NCI-H1694 (cell line): Measurements from ENCODE around the gene RGS10.
"Not testable (repeated sequence)": the region's sequence is repeated elsewhere in the genome, so short reads cannot be mapped to it uniquely, and the experiment has no call there.

ENCODE experiments used
- DNase-seq: peaks from one replicate; lab custom pipeline; 2025; lab: John Stamatoyannopoulos, UW

RGS10 gene

DNA sequence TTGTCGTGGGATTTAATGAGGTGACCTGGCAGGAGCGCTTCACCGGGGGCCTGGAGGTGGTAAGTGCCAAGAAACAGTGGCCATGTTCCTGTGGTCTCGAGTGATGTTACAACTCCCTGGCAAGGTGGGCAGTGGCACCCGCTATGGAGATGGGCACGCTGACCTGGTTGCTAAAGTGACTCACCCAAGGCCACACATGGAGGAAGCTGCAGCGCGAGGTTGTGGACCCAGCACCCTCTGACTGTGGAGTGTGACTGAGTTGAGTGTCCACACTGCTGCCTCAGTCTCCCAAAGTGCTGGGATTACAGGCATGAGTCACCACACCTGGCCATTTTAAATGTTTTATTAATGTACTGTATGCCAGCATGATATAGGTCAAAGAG is 73.2 kb downstream of the RGS10 start:
- no peak for DNase-seq

- DNase-seq: no peak
Measured at GRCh38 chr10:119468542-119469324, 73.8 kb downstream of the RGS10 start.

DNA sequence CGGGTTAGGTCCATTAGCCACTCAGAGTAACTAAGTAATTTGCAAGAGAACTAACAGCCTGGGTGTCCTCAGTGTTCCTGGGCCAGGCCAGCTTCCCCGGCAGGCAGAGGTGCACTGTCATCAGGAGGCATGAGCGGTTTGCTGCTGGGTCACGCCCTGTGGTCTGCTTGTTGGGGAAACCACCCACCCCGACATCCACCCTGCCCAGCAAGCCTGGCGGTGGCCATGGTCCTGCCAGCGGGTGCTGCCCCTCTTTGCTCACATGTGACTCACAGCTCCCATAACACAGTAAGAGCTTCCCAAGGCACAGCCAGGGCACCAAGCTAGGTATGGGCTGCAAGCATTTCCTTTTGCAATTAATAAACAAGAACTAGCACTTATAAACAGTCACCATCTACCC is 75.9 kb downstream of the RGS10 start:
- DNase-seq: no peak

GRCh38 chr10:119466076-119466475 is 76.4 kb downstream of the RGS10 start:
- DNase-seq: no peak

DNA sequence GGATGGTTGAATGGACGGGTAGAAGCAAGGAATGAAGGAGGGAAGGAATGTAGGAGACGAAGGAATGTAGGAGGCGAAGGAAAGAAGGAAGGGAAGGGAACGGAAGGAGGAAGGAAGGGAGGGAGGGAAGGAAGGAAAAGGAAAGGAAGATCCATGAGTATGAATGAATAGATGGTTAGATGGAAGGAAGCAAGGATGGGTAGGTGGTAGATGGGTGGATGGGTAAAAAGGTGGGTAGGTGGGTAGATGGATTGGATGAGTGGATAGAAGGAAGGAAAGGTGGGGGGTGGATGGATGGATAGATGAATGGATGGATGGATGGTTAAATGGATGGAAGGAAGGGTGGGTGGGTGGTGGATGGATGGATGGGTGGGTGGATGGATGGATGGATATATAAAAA is 77.4 kb downstream of the RGS10 start:
- no peak for DNase-seq

DNA sequence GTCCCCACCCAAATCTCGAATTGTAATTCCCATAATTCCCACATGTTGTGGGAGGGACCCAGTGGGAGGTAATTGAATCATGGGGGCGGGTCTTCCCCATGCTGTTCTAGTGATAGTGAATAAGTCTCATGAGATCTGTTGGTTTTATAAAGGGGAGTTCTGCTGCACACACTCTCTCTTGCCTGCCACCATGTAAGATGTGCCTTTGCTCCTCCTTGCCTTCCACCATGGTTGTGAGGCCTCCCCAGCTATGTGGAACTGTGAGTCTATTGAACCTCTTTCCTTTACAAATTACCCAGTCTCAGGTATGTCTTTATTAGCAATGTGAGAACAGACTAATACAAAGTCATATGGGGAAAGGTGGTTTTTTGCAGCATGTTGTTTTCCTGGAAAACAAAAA is 79.3 kb downstream of the RGS10 start:
- not testable (repeated sequence) for DNase-seq

DNA sequence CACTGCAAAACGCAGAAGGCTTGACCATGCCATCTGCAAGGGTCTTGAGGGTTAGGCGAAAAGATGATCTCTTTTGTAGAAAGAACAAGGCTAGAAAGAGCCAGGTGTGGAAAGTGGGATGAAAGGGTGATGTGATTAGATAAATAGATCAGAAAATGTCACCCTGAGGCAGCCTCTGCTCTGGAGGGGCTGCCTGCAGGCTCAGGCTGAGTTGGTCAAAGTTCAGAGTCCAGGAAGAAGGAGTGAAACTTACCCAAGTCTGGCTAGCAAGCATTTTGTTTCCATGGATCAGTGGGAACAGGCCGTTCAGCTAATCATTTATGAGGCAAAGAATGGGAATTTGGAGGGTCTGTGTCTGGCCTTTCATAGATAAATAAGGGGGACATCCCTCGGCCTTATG is 79.7 kb downstream of the RGS10 start:
- DNase-seq: no peak

DNA sequence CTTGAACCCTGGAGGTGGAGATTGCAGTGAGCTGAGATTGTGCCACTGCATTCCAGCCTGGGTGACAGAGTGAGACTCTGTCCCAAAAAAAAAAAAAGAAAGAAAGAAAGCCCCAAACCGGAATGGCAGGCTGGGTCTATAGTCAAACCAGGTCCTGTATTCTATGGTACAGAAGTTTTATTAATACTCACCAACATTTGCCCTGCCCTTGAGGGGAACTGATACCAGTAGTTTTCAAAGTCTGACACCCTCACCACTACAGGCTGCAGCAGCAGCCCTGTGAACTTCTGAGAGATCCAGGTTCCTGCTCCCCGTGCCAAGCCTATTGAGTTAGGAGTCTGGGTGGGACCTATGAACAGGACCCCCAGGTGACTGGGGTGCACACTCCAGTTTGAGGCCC is 80.6 kb downstream of the RGS10 start:
- DNase-seq: no peak

- DNase-seq: no peak
Measured at GRCh38 chr10:119461380-119461779, 81.1 kb downstream of the RGS10 start.

- no peak for DNase-seq
Measured at GRCh38 chr10:119460369-119461195, 81.9 kb downstream of the RGS10 start.

GRCh38 chr10:119459681-119460340 is 82.7 kb downstream of the RGS10 start:
- no peak for DNase-seq

GRCh38 chr10:119457966-119458766 is 84.4 kb downstream of the RGS10 start:
- DNase-seq: no peak

DNA sequence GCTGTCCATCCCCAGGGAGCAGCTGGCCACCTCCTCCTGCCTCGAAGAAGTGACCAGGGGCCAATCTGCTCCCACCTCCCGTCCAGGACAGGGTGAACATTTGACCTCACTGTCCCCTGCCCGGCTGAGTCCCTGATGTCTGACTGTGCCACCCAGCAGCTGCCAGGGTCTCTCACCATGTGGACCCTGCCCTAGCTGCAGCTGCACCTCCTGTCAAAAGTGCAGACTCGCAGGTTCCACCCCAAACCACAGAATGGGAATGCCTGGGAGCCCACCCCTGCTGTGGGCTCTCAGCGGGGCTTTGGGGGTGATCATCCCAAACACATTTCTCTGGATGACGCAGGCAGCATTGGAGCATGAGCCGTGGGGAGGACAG is 86.1 kb downstream of the RGS10 start:
- no peak for DNase-seq

DNA sequence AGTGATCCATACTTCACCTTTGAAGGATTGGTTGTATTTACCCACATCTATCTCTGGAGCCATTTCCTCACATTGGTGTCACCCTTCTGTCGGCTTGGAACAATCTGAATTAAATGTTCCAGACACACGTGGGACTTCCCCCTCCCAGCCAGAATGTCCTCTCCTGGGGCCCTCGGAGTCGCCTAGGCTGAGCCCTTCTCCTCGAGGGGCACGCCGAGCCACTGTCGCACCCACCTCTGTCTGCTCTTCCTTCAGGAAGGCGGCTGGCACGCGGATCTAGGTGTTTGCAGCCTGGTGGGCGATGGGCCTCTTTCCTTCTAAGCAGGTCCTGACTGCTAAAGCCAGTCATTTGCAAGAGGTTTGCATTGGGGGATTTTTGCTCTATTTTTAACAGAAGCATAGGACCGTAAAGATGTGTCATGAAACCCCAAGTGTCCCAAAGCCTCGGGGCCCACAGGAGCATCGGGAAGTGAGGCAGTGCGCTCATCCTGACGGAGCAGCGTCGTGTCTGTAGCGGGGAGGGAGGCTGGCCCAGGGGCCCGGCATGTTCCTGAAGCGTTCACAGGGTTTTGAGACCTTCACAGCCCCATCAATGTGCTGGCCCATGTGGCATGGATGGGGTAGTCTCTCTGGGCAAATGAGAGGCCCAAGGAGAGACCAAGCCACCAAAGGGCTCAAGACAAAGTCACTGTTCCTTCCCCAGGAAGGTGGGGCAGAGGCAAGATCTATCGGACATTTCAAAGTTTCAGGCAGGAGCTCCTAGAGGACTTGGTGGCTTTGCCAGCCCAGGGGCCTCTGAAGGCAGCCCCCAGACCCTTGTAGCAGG is 86.7 kb downstream of the RGS10 start:
- DNase-seq: no peak

- no peak for DNase-seq
Measured at GRCh38 chr10:119454990-119455389, 87.5 kb downstream of the RGS10 start.

GRCh38 chr10:119454316-119454715 is 88.2 kb downstream of the RGS10 start:
- DNase-seq: no peak

DNA sequence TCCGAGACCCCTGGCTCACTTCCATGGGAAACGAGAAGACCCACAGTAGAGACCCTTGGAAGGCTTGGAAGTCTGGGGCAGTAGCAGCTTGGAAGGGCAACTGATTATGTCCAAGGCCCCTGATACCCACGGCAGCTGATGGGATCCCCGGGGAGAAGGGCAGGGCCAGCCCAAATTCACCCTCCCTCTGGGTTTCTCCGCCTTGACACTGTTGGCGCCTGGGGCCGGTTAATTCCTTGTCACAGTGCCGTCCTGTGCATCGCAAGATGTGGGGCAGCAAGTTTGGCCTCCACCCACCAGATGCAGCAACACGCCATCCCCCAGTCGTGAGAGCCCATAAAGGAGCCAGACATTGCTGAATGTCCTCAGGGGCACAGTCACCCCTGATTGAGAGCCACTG is 89.2 kb downstream of the RGS10 start:
- DNase-seq: no peak

GRCh38 chr10:119452396-119452795 is 90.1 kb downstream of the RGS10 start:
- DNase-seq: no peak

DNA sequence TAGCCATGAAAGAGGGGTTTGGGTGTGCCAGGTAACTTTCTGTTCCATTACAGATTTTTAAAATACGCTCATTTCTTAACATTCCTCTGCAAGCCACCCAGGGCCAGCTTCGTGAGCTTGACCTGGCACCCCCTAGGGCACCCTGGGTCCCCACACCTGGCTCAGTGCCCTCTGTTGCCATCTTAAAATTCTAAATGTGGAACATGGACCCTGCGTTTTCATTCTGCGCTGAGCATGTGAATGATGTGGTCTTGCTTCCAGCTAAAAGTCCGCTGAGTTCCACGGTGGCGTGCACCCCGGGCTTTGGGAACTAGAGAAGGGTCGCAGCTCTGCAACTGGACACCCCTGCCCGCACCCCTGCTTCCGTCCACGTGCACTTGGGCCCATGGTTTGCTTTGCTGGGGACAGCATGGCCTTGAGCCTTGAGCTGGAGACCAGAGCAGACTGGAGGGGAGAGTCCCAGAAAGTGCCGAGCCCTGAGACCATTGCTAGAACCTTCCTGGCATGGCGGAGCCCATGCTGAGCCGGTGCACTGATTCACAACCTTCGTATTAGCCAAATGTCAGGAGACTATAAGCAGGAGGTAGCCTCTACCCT is 91.1 kb downstream of the RGS10 start:
- no peak for DNase-seq

DNA sequence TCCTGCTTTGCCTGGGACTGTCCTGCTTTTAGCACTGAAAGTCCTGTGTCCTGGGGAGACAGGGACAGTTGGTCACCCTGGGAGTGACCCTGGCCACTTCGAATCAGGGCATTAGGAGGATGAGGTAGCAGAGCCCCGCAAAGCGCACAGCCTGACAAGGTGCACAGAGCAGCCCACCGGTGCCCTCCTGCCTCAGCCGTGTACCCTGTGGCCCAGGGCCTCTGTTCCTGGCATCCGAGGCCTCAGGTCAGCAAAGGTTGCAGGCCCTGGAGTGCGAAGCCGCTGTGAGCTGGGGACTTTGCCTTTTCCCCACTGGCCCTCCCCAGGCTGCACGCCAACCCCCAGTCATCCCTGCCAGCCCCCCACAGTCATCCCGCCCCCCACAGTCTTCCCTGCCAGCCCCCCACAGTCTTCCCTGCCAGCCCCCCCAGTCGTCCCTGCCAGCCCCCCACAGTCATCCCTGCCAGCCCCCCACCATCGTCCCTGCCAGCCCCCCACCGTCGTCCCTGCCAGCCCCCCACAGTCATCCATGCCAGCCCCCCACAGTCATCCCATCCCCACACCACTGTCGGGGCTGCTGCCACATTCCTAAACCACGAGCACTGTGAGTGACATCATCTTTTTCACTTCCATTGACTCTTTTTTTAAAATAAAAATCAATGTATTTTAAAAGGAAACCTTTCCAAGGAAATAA is 91.8 kb downstream of the RGS10 start:
- DNase-seq: no peak
